IMR-90 (cell line): ENCODE results near the gene CACNA1G. TPM values are rescaled to one million over a fixed set of nuclear protein-coding genes. Genes with fewer than 3 reads are reported as not detected.

Experiments
- ATAC-seq: fragments of 200-7000 bp; cut with Tn5 transposase; 2 replicates; pipeline ENCODE4 v1.9.1; 2020; ENCODE audit warnings: low read depth, mild to moderate bottlenecking, moderate library complexity
- BruUV-seq: library from RNA; stranded (reverse); fragments of 400-500 nt; replicated peaks from 2 replicates; lab custom pipeline; 2021; lab: Mats Ljungman, UMichigan
- CTCF ChIA-PET: fragments of 300-600 bp; formaldehyde crosslinking; extraction: SDS; loops from one replicate; lab custom pipeline; 2021; ENCODE audit warnings: antibody characterized with exemption; lab: Yijun Ruan, JAX
- POLR2A ChIA-PET: fragments of 300-600 bp; sonication (Branson Sonifier 250); formaldehyde crosslinking; loops from one replicate; lab custom pipeline; 2022; ENCODE audit warnings: antibody characterized with exemption; ENCODE audit not compliant: unreplicated experiment; lab: Charles Lee
- DNase-seq: peaks from one replicate; pipeline ENCODE4 v3.0.0; 2013
- H2AFZ ChIP-seq: replicated peaks from 2 replicates; pipeline ENCODE3; 2013; ENCODE audit warnings: low read length, mild to moderate bottlenecking; ENCODE audit not compliant: poor library complexity
- H2AK5ac ChIP-seq: 2 replicates; pipeline ENCODE4 v1.6.1; 2013; ENCODE audit warnings: low read depth, low read length, inconsistent platforms
- H2AK9ac ChIP-seq: replicated peaks from 2 replicates; pipeline ENCODE3; 2013; ENCODE audit warnings: mild to moderate bottlenecking, low read depth, low read length, moderate library complexity; ENCODE audit not compliant: poor library complexity
- H2BK120ac ChIP-seq: 2 replicates; pipeline ENCODE4 v1.6.1; 2013; ENCODE audit warnings: low read depth, low read length, inconsistent platforms
- H2BK15ac ChIP-seq: 3 replicates; pipeline ENCODE4 v1.6.1; 2013; ENCODE audit warnings: low read depth, low read length, inconsistent platforms
- H2BK20ac ChIP-seq: 2 replicates; pipeline ENCODE4 v1.6.1; 2013; ENCODE audit warnings: low read depth, mild to moderate bottlenecking, inconsistent platforms, low read length, moderate library complexity
- H2BK5ac ChIP-seq: 2 replicates; pipeline ENCODE4 v1.6.1; 2013; ENCODE audit warnings: mild to moderate bottlenecking, low read depth, low read length, inconsistent platforms; ENCODE audit not compliant: poor library complexity, severe bottlenecking
- H3K14ac ChIP-seq: replicated peaks from 2 replicates; pipeline ENCODE4 v1.6.1; 2013; ENCODE audit warnings: low read depth, low read length, inconsistent platforms
- H3K18ac ChIP-seq: 2 replicates; pipeline ENCODE4 v1.6.1; 2013; ENCODE audit warnings: low read depth, low read length, control low read depth
- H3K23ac ChIP-seq: 2 replicates; pipeline ENCODE4 v1.6.1; 2013; ENCODE audit warnings: low read depth, low read length, inconsistent platforms
- H3K27ac ChIP-seq: 2 replicates; pipeline ENCODE4 v1.5.1; 2013; ENCODE audit warnings: mild to moderate bottlenecking, control low read depth, low read length; ENCODE audit not compliant: insufficient read depth
- H3K27me3 ChIP-seq: 2 replicates; pipeline ENCODE4 v1.6.1; 2013; ENCODE audit warnings: low read length; ENCODE audit not compliant: control insufficient read depth, insufficient read depth
- H3K36me3 ChIP-seq: 2 replicates; pipeline ENCODE4 v1.6.1; 2013; ENCODE audit warnings: low read length, mixed read lengths; ENCODE audit not compliant: control insufficient read depth, insufficient read depth
- H3K4ac ChIP-seq: 2 replicates; pipeline ENCODE4 v1.6.1; 2013; ENCODE audit warnings: low read depth, low read length, inconsistent platforms
- H3K4me1 ChIP-seq: 2 replicates; pipeline ENCODE4 v1.6.1; 2013; ENCODE audit warnings: low read length, mixed read lengths; ENCODE audit not compliant: control insufficient read depth, insufficient read depth
- H3K4me2 ChIP-seq: 2 replicates; pipeline ENCODE4 v1.6.1; 2013; ENCODE audit warnings: low read depth, mild to moderate bottlenecking, control low read depth, low read length, moderate library complexity
- H3K4me3 ChIP-seq: 2 replicates; pipeline ENCODE4 v1.5.1; 2013; ENCODE audit warnings: low read depth, mild to moderate bottlenecking, control low read depth, low read length, moderate library complexity; ENCODE audit not compliant: insufficient read depth
- H3K56ac ChIP-seq: 2 replicates; pipeline ENCODE4 v1.6.1; 2013; ENCODE audit warnings: low read length, inconsistent platforms; ENCODE audit not compliant: insufficient read depth; ENCODE audit errors: extremely low read depth
- H3K79me1 ChIP-seq, 2 experiments: 2 replicates each; pipeline ENCODE4 v1.6.1; 2013; ENCODE audit warnings: low read length in 2 of 2, inconsistent platforms in 1 of 2, low read depth in 1 of 2
- H3K9ac ChIP-seq: 2 replicates; pipeline ENCODE4 v1.6.1; 2013; ENCODE audit warnings: low read depth, low read length, control low read depth
- H3K9me1 ChIP-seq: 2 replicates; pipeline ENCODE4 v1.6.1; 2013; ENCODE audit warnings: low read length, inconsistent platforms; ENCODE audit not compliant: insufficient read depth
- H3K9me3 ChIP-seq: 2 replicates; pipeline ENCODE4 v1.6.1; 2013; ENCODE audit warnings: low read length; ENCODE audit not compliant: control insufficient read depth, insufficient read depth
- H4K20me1 ChIP-seq: 2 replicates; pipeline ENCODE4 v1.6.1; 2013; ENCODE audit warnings: low read length, inconsistent platforms; ENCODE audit not compliant: insufficient read depth
- H4K5ac ChIP-seq: 2 replicates; pipeline ENCODE4 v1.6.1; 2013; ENCODE audit warnings: mild to moderate bottlenecking, low read depth, low read length, control low read depth
- H4K8ac ChIP-seq, 2 experiments: 2 replicates each; pipeline ENCODE4 v1.6.1; 2013; ENCODE audit warnings: low read depth in 2 of 2, low read length in 2 of 2, control low read depth in 1 of 2, inconsistent platforms in 1 of 2
- H4K91ac ChIP-seq: 2 replicates; pipeline ENCODE4 v1.6.1; 2013; ENCODE audit warnings: low read depth, low read length, inconsistent platforms; ENCODE audit not compliant: insufficient read depth
- BHLHE40 ChIP-seq: fragments of 150-350 bp; IDR thresholded peaks from 2 replicates; pipeline ENCODE4 v1.6.1; 2016; ENCODE audit warnings: mild to moderate bottlenecking, low read depth, low read length
- CEBPB ChIP-seq: IDR thresholded peaks from 2 replicates; pipeline ENCODE4 v1.6.1; 2012; ENCODE audit warnings: low read depth, low read length, improper control_type of control experiment
- CHD1 ChIP-seq: IDR thresholded peaks from 2 replicates; pipeline ENCODE4 v1.6.1; 2012; ENCODE audit warnings: low read depth, low read length, improper control_type of control experiment
- CTCF ChIP-seq: conservative IDR thresholded peaks from 2 replicates; pipeline ENCODE4 v1.5.1; 2012; ENCODE audit warnings: mild to moderate bottlenecking, low read depth, low read length, improper control_type of control experiment
- ELK1 ChIP-seq: fragments of 150-350 bp; IDR thresholded peaks from 2 replicates; pipeline ENCODE4 v1.6.1; 2016; ENCODE audit warnings: low read depth, mild to moderate bottlenecking, low read length, moderate library complexity, borderline replicate concordance
- FOS ChIP-seq: fragments of 150-350 bp; IDR thresholded peaks from 2 replicates; pipeline ENCODE4 v1.6.1; 2016; ENCODE audit warnings: low read depth, low read length
- MAZ ChIP-seq: IDR thresholded peaks from 2 replicates; pipeline ENCODE4 v1.6.1; 2012; ENCODE audit warnings: low read depth, mild to moderate bottlenecking, low read length, improper control_type of control experiment, moderate library complexity, borderline replicate concordance
- MXI1 ChIP-seq: IDR thresholded peaks from 2 replicates; pipeline ENCODE4 v1.6.1; 2012; ENCODE audit warnings: low read depth, mild to moderate bottlenecking, low read length, moderate library complexity, borderline replicate concordance
- NFE2L2 ChIP-seq: fragments of 150-350 bp; IDR thresholded peaks from 2 replicates; pipeline ENCODE4 v1.6.1; 2016; ENCODE audit warnings: low read depth, mild to moderate bottlenecking, low read length
- POLR2A ChIP-seq: IDR thresholded peaks from 2 replicates; pipeline ENCODE4 v1.6.1; 2012; ENCODE audit warnings: mild to moderate bottlenecking, low read depth, low read length
- RCOR1 ChIP-seq: IDR thresholded peaks from 2 replicates; pipeline ENCODE4 v1.6.1; 2012; ENCODE audit warnings: mild to moderate bottlenecking, low read length, improper control_type of control experiment; ENCODE audit not compliant: insufficient replicate concordance
- RFX5 ChIP-seq: IDR thresholded peaks from 2 replicates; pipeline ENCODE4 v1.8.0; 2012; ENCODE audit warnings: low read depth, mild to moderate bottlenecking, low read length, moderate library complexity
- WGBS, 2 experiments: methylation state at CpG; one replicate each; pipeline versions ENCODE4 v1.1.5 to v1.1.7; 2013; ENCODE audit warnings: missing lambda C conversion rate in 2 of 2; ENCODE audit not compliant: insufficient read length in 1 of 2; ENCODE audit errors: extremely low coverage in 2 of 2; 5-methylcytosine and 5-hydroxymethylcytosine counted together
- dilution Hi-C: fragments of 300-500 bp; cut with HindIII; formaldehyde crosslinking; loops from one replicate; pipeline ENCODE4 v1.14.3; 2018; ENCODE audit warnings: low sequenced_read_pairs; ENCODE audit not compliant: unreplicated experiment
- in situ Hi-C: fragments of 300-500 bp; cut with MboI; formaldehyde crosslinking; loops from 3 replicates; pipeline ENCODE4 v1.14.3; 2019; ENCODE audit warnings: low sequenced_read_pairs, inconsistent platforms, mixed read lengths
- intact Hi-C: fragments of 100-400 bp; cut with micrococcal nuclease; formaldehyde crosslinking; loops from 2 replicates; pipeline ENCODE4 v1.10.0; 2022
- polyA plus RNA-seq, 3 experiments: library from polyadenylated mRNA; depleted of rRNA; stranded (reverse); fragments of >200 nt; gene quantifications; 2 replicates each; pipeline ENCODE4 v1.2.3, GENCODE V29; 2012; ENCODE audit warnings: low replicate concordance in 1 of 3
- total RNA-seq: library from RNA; depleted of rRNA; stranded (reverse); fragments of >200 nt; gene quantifications from 2 replicates; pipeline ENCODE4 v1.2.3, GENCODE V29; 2012

CACNA1G gene
- total and polyA plus RNA-seq, 2 of the 4 experiments (the other 2 are of a cell fraction): under 0.01 to 0.03 TPM

DNA sequence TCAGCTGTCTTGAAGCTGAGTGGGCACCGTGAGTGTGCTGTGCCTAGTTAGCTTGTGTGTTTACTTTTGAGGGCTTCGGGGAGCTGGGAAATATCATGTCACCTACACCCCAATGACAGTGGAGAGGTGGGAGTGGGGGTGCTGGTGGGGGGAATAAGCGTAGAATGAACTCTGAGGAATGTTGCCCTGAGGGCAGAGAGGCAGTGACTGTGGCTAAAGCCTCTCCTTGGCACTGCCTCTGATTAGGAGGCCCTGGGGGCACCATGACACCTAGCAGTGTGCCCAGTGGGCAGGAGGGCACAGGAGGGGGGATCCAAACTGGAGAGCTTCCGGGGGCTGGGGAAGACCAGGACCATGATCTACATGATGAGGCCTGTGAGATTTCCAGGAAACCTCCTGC is 24.8 kb downstream of the CACNA1G start:
- Histone ChIP-seq H3K4me3 (no peak overlapping the region), H3K9me3 (no peaks in the 10 kb centered on the region), H2AK9ac (no peak overlapping the region), H3K18ac (no peak overlapping the region), H2BK5ac (no peak overlapping the region), H2AK5ac (no peak overlapping the region), H3K36me3 (no peaks in the 10 kb centered on the region), H2AFZ (peak overlapping the region; percentile 39), H3K56ac (no peak overlapping the region), H3K23ac (no peak overlapping the region), H4K8ac (no peak overlapping the region), H3K4me2 (no peak overlapping the region), H3K27me3 (peaks cover 60% of the 10 kb centered on the region), H3K27ac (no peak overlapping the region), H3K4me1 (peaks cover 2% of the 10 kb centered on the region; the same call in 1 of the 2 replicates), H4K20me1 (no peaks in the 10 kb centered on the region), H3K4ac (no peak overlapping the region), H2BK15ac (no peak overlapping the region), H3K14ac (no peak overlapping the region), H3K9ac (no peak overlapping the region), H4K5ac (no peak overlapping the region), H3K79me1 (no peaks in the 10 kb centered on the region), H3K9me1 (0 out of 2 replicates have a peak, but pooled peaks cover 5% of the 10 kb centered on the region), H4K91ac (no peak overlapping the region), H2BK20ac (no peak overlapping the region), H2BK120ac (no peak overlapping the region)
- WGBS, 2 experiments: 60% methylated on average over 1 of the region's 4 CpGs; no CpG with 5 or more reads in 1 of the 2 experiments
- ChIA-PET POLR2A (no interaction called here), CTCF (no interaction called here)
- ATAC-seq (no peak), DNase-seq (no peak)
- no peak for TF ChIP-seq MXI1
- TF ChIP-seq CTCF: no peak
- TF ChIP-seq CEBPB: no peak
- TF ChIP-seq RCOR1: no peak
- no peak for TF ChIP-seq NFE2L2
- TF ChIP-seq ELK1: no peak
- TF ChIP-seq BHLHE40: no peak
- TF ChIP-seq CHD1: no peak
- no peak for TF ChIP-seq POLR2A
- TF ChIP-seq RFX5: no peak
- no peak for TF ChIP-seq MAZ
- TF ChIP-seq FOS: no peak
- BruUV-seq: no TSS peak
- dilution Hi-C loops (no loop called here), intact Hi-C loops (no loop called here), in situ Hi-C loops (no loop called here)
